HPDE6-E6E7 (cell line): ENCODE measurements around the gene KCNA3.
"Not testable (repeated sequence)": the region's sequence is repeated elsewhere in the genome, so short reads cannot be mapped to it uniquely, and the experiment has no call there.

Source experiments
- DNase-seq: peaks from one replicate; pipeline ENCODE4 v3.0.0; 2011; ENCODE audit warnings: missing footprints; ENCODE audit errors: extremely low spot score

The KCNA3 gene

DNA sequence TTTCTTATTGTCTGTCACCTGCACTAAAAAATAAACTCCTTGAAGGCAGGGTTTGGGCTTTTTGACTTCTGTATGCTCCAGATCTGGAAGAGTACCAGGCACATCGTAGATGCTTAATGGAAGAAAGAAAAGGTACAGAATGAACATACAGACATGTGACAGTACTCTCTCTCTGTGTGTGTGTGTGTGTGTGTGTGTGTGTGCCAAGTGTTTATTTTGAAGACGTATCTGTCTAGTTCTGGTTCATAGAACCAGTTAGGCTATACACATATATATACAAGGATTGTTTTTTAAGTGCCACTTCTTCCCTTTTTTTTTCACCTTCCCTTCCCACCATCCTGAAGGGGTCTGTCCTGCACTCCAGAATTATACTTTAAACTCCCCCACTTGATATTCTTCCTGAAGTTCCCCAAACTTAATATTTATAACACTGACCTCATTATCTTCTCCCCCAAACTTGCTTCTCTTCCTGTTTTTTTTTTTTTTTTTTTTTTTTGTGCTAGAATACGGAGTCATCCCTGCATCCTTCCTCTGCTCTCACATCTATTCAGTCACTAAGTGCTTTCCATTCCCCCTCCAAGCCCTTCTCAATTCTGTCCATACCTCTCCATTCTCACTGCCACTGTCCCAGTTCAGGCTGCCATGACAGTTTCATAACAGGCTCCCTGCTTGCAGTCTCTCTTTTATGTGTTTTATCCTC, 5.4 kb upstream of the KCNA3 start:
- no peak for DNase-seq

DNA sequence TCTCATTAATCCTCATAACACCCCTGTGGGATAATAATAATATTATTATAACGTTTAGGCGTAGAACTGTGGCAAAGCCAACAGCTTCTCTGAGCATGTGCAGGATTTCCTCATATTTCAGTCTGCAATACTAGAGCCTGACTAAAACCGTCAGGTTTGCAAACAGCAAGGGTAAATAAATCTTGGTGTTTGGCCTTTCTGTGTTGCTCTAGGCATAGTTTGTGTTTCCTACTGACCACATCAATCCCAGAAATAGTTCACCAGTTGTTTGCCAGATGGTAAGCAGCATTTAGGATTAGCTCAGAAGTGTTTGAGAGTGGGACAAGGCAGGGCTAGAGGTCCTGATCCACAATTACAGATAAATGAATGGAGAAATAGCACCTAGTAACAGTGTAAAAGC, 2.8 kb upstream of the KCNA3 start:
- no peak for DNase-seq

DNA sequence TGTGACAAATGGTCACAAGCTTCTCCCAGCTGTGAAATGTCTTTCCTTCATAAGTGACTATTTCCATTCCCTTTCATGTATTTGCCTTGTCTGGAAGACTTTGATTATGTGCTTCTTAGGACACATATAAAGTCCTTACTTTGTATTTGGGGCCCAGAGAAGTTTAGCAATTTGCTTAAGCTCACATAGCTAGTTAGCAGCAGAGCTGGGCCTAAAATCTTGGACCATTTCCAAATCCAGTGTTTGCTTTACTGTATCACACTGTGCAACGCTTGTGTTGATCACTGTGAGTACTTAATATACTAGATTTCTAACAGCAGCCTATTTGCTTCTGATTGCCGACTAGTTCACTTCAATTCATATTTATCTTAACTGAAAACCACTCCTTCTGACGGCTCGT, 2.2 kb upstream of the KCNA3 start:
- DNase-seq: no peak

DNA sequence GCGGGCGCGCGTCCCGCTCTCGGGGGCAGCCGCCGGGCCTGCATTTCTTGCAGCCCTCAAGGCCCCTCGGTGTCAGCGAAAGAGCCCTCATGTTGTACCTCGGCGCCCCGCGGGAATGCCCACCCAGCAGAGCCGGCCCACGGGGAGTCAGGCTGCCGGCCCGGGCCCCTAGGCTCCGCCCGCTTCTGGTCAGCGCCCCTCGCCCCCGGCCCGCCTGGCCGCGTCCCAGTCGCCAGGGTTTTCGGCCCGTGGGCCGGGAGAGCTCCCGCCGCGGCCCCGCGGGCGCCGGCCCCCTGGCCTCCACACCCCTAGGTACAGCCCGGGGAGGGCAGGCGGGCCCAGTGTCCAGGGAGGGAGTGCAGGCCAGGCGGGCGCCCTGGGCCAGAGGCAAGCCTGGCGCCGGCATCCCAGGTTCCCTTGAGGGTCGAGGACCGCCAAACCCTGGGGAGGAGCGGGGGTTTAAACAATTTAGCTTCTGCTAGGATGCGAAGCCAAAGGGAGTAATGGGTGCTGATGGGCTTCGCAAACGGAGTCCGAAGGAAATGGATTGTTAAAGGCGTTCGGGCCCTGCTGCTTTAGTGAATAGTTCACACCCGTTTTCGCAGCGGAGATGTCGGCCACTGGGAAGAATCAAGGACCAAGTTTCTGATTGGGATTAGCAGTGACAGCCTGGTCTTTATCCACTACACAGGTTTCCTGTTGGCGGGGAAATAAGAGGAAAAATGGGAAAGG, 486 bp upstream of the KCNA3 start:
- no peak for DNase-seq

DNA sequence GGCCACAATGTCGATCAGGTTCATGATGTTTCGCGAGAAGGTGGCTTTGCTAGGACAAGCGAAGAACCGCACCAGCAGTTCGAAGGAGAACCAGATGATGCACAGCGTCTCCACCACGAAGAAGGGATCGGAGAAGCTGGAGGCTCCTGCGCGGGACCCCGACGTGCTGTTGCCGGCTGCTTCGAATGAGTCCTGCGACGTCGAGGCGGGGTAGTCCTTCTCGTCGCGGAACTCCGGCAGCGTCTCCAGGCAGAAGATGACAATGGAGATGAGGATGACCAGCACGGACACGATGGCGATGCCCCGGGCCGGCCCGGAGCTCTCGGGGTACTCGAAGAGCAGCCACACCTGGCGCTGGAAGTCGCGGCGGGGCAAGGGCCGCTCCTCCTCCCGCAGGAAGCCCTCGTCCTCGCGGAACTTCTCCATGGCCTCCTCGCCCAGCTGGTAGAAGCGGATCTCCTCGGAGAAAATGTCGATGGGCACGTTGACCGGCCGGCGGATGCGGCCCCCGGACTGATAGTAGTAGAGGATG, 869 bp downstream of the KCNA3 start:
- DNase-seq: no peak

DNA sequence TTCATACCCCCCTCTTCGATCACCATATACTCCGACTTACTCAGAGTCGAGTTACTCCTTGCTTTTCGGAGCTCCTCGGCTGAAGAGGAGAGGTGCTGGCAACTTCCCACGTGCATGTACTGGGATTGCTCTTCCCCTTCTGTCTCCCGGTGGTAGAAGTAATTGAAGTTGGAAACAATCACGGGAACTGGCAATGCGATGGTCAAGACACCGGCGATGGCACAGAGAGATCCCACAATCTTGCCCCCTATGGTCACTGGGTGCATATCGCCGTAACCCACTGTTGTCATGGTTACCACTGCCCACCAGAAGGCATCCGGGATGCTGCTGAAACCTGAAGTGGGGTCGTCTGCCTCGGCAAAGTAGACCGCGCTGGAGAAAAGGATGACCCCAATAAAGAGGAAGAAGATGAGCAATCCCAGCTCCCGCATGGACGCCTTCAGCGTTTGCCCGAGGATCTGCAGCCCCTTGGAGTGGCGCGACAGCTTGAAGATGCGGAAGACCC, 1.5 kb downstream of the KCNA3 start:
- no peak for DNase-seq

DNA sequence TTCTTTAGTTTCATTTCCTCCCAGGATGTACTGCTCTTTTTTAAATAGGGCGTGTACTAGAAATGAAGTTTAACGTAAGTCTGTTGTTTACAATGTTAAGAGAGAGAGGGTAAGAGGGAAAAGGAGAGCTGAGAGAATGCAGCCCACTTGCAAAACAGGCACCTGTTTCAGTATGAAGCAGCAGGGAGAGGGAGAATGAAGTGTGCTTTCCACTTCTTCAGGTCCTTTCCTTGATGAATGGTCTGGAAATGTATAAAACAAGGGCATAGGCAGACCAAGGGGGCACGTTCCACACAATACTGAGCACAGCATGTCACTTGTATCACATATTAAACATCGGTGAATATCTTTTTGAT, 2.0 kb downstream of the KCNA3 start:
- DNase-seq: no peak

DNA sequence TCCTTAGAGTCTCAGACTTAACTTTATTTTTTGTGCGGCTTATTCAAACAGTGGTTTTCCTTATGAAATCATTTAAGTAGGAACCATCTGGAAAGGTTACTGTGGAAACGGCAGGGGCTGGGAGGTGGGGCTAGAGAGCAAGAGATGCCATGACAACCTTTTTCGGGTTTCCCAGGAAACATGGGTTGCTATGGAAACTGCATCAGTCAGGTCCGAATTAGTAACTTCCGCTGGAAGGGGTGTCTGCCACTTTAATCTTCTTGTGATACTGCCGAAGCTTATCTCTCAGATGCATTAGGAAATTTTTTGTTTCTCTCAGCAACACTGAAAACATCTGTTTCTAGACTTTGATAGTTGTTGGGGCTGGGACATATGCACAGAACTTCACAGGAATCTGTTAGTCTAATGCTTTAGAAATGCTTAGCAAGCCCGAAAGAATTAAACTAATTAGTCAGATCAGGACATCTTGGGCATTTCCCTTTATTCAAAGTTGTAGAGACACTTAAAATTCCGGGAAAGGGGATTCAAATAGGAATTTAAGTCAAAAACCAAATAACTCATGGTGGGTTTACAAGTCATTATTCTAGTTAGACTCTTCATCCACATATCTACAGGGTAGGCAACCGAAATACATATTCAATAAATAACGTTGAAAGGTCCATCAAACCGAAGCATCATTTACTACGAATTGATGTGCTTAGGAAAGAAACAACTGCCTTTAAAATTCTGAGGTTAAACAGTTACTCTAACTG, 2.6 kb downstream of the KCNA3 start:
- DNase-seq: no peak

DNA sequence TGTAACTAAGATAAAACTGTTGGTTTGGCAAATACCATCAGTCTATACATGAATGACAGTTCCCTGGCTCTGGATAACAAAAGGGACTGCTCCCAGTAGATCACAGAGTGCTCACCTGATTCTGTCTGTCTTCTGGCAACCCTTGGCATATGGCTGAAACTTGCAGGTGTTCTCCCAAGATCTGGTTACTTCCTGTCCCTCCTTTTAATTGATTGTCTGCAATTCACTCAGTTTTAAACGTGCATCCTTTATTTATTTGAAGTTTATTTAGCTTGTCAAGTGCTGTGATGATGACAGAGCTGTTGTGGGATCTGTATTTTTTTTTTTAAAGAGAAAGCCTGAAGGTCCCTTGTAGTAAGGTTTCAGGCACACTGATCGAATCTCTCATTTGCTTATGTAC, 3.4 kb downstream of the KCNA3 start:
- DNase-seq: no peak

DNA sequence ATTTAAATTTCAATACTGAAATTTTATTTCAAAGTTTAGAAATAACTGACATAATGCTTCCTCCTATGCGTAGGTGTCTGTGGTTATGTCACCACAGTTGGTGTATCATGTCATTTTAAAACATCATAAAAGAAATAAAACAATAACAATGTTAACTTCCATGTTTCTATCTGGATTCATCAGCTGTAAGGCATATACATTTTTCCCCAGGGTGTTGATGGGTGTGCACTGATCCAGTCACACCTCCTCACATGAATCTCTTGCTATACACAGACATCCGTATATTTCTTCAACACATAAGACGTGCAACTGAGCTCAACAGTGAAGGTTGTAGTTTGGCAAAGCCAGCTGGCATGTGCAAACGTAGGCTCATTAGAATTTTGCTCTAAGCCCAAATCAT, 6.2 kb downstream of the KCNA3 start:
- DNase-seq: no peak

DNA sequence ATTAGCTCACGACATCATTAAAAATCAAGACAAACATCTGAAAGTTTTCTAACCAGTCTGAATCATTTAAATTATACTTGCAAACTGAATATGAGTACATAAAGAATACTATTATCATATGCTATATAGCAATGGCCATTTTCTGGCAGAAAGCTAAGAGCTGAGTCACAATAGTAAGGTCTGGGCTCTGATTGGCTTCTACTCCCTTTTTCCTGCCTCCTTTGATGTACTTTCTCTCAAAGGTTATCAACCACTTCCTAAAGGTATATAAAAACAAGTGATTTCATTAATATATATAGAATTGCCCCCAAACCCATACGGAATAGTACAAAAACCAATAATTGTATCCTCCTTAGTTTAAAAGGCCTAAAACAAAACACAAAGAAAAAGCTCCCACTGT, 7.0 kb downstream of the KCNA3 start:
- DNase-seq: no peak

DNA sequence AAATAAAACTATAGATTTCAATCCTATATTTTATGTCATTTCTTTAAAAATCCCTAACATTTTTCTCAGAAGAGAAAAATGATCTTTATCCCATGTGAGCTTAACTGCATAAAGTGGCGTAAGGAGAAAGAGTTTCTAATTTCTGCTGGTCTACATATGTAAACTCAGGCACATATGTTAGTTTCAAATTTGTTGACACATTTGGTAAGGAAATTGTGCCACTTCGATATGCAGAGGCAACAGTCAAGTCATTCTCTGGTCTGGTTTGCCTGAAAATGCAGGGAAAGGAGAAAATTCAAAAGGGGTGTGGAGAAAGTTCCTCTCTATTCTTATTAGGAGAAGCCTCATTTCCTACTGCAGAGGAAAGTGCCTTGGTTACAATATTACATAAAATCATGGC, 11.5 kb downstream of the KCNA3 start:
- no peak for DNase-seq

DNA sequence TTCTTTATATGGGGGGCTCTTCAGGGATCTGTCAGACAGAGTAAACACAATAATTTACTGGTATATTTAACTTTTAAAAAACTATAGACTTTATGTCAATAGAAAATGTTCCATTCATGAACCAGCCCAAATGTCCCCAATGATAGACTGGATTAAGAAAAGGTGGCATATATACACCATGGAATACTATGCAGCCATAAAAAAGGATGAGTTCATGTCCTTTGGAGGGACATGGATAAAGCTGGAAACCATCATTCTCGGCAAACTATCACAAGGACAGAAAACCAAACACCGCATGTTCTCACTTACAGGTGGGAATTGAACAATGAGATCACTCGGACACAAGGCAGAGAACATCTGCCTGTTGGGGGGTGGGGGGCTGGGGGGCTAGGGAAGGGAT, 15.2 kb downstream of the KCNA3 start:
- DNase-seq: not testable (repeated sequence)

DNA sequence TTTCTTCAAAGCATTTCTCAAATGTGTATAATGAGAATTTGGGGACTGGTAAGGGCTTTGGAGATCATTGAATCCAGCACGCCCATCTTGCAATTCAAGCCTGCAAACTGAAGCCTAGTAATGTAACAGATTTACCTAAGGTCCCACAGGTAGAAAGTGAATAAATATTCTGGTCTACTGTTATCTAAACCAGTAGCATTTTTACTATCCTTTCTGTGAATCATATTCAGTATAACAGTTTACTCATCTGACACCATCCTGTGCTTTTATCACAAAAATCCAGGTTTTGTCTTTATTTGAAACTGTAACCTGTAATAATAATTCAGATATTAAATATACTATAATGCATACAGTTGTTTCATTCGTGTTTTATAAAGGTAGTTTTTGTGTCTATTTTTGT, 17.4 kb downstream of the KCNA3 start:
- DNase-seq: no peak

DNA sequence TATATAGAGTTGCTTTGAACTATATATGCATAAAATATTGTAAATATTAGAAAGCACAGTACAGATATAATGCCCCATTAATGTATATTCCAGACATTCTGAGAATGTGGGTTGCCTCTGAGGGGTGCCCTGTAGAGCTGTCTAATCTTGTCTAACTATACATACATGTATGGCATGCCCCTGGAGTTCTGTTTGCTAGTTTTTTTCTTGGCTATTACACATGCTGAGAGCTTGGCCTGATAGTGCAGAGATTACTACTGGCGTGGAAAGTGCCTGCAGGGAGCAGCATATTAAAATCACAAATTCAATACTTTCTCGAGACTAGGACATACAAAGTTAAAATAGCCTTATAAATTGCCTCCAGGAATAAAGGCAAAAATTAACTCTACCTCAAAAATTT, 24.1 kb downstream of the KCNA3 start:
- no peak for DNase-seq

DNA sequence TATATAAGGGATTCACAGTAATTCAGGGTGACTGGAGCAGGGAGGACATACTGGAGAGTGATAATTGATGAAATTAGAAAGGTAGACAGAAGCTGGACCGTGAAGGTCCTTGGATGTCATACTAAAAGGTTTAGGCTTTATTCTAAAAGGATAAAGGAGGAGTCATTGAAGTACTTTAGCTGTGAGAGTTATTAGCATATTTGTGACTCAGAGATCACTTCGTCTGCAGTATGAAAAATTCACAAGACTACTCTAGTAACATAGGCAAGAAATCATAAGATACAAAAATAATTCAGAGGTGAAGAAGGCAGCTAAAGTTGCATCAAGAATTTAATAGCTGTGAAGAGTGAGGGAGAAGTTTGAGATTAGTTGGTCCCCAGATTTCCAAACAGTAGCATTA, 26.3 kb downstream of the KCNA3 start:
- no peak for DNase-seq

DNA sequence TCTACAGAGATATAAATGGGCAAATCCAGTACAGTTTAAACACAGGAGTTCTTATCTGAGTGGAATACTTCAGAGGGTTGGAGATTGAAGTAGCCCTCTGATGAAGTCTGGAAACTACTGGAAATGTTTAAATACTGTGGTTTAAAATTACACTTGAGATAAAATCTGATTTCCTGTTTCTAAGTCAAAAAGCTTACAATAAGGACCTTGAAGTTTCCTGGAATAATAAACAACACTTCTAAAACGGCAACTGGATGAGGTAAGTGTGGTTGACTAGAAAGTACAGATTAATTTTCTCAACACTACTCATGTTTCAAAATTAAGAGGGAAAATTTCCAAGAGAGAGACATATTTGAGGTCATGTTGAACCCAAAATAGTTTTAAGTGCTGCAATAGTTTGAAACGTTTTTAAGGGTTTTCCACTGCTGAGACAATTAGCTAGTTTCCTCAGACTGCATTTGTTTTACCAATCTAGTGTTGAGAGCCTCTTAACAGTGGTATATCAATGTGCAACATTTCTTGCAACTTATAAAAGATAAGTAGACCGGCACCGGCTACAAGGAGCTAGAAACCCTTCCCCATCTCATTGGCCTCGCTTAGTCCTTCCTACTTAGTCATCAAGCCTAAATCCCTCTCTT, 27.4 kb downstream of the KCNA3 start:
- DNase-seq: no peak

DNA sequence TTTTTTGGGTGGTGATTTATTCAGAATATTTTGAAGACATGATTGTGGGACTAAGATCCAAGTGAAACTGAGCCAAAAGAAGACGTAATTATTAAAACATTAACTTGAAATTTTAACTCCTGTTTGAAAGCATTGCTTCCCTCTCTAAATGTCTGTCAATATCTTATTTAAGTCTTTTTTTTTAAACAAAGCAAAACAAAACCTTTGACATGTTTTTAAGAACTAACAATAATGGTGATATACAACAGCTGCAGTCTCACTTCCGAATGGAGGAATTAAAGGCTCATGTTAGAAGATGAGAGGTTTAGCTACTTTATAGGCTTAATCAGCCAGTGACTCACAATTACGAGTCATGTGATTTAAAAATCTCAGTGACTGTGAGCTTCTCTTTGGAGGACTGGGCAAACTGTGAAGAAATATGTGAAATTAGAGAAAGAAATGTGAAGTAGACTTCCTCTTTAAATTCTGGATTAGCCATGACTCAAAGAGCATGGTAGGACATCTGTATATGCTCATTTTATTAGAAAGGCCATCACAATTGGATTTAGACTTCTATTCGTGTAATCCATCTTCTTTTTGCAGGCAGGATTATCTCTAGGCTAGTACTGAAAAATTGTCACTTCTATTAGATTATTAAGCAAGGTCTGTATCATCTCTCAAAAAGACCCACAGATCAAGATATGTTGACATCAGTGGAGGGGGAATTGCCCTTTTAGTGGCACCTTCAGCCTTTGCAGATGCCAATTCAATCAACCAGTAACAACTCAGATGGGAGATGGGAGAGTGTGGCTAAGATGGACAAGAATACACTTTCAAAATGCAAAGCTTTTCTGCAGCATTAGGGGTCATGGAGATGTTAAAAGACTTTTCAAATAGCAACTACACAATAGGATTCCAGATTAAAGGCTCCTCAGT, 28.7 kb downstream of the KCNA3 start:
- no peak for DNase-seq

DNA sequence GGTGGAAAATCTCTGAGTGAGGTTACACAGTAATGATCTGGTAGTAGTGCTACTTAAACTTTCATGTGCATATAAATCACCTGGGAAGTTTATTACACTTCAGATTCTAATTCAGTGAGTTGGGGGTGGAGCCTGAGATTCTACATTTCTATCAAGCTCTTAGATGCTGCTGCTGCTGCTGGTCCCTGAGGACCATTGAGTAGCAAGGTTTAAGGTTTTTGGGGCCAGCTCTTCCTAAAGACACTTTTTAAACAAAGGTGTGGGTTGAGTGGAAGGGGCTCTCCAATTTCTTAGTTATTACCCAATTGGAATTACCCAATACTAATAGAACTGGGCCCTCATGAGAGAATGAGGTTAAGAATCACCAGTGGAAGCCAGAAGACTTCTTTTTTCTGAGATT, 29.5 kb downstream of the KCNA3 start:
- no peak for DNase-seq

DNA sequence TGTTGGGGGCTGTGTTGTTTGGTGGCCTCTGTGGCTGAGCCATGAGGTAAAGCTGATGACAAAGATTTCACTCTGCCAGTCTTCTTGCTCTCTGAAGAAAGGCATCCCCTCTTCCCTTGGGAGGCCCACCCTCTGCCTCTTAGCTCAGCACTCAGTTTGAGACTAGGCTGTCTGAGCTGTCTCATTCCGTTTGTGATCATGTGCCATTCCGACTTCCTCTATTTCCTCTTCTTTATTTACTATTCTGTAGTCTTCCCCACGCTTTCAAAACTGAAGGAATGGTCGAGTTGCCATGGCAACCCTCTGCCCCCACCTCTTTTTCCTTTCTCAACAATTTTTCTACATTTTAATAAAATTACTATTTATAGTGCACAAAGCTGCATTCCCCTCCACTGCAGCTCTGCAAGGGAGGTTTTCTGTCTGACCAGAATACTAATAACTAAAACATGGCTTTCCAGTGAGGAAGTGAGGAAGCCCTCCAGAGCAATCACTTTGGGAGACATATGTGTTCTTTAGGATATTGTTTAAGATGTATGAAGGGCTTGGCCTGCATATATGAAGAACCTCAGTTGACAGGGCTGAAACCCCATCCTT, 30.8 kb downstream of the KCNA3 start:
- DNase-seq: no peak
